HG03064 (cell line): ENCODE data around the gene NOMO2.
"Not testable (repeated sequence)": the region's sequence is repeated elsewhere in the genome, so short reads cannot be mapped to it uniquely, and the experiment has no call there.

ENCODE experiments used
- ATAC-seq: cut with Tn5 transposase; IDR thresholded peaks from one replicate; pipeline ENCODE4 v1.9.1; 2021; ENCODE audit warnings: low read depth; ENCODE audit not compliant: unreplicated experiment

The NOMO2 gene, protein sequence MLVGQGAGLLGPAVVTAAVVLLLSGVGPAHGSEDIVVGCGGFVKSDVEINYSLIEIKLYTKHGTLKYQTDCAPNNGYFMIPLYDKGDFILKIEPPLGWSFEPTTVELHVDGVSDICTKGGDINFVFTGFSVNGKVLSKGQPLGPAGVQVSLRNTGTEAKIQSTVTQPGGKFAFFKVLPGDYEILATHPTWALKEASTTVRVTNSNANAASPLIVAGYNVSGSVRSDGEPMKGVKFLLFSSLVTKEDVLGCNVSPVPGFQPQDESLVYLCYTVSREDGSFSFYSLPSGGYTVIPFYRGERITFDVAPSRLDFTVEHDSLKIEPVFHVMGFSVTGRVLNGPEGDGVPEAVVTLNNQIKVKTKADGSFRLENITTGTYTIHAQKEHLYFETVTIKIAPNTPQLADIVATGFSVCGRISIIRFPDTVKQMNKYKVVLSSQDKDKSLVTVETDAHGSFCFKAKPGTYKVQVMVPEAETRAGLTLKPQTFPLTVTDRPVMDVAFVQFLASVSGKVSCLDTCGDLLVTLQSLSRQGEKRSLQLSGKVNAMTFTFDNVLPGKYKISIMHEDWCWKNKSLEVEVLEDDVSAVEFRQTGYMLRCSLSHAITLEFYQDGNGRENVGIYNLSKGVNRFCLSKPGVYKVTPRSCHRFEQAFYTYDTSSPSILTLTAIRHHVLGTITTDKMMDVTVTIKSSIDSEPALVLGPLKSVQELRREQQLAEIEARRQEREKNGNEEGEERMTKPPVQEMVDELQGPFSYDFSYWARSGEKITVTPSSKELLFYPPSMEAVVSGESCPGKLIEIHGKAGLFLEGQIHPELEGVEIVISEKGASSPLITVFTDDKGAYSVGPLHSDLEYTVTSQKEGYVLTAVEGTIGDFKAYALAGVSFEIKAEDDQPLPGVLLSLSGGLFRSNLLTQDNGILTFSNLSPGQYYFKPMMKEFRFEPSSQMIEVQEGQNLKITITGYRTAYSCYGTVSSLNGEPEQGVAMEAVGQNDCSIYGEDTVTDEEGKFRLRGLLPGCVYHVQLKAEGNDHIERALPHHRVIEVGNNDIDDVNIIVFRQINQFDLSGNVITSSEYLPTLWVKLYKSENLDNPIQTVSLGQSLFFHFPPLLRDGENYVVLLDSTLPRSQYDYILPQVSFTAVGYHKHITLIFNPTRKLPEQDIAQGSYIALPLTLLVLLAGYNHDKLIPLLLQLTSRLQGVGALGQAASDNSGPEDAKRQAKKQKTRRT

DNA sequence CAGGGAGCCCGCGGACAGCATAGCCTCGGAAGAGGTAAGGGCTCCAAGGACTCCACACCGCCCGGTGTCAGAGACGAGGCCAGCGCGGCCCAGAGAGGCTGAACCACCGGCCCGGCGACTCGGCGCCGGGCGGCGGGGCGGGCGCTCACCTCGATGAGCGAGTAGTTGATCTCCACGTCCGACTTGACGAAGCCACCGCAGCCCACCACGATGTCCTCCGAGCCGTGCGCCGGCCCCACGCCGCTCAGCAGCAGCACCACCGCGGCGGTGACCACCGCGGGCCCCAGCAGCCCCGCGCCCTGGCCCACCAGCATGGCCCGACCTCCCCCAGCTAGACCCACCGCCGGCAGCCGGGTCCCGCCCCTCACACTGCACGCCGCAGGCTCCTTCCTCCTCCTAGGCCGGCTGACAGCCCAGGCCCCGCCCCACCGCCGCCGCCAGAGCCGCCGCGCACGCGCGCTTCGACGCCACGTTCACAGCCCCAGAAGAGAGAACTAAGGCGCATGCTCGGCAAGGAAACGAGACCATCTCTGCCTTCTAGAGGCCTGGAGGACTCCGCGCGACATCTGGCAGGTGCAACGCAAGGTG, at the start of gene NOMO2:
Gene NOMO2, minus strand, starts transcription at position 371 of the 588 bp plus-strand sequence. Its CDS starts 57 bp downstream, at position 314.
- ATAC-seq = peak; percentile 83

GRCh38 chr16:18610147-18610803, 48.4 kb upstream of the NOMO2 start:
- ATAC-seq = not testable (repeated sequence)

DNA sequence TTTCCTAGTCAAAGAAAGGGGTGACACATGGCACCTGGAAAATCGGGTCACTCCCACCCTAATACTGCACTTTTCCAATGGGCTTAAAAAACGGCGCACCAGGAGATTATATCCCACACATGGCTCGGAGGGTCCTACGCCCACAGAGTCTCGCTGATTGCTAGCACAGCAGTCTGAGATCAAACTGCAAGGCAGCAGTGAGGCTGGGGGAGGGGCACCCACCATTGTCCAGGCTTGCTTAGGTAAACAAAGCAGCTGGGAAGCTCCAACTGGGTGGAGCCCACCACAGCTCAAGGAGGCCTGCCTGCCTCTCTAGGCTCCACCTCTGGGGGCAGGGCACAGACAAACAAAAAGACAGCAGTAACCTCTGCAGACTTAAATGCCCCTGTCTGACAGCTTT, 46.4 kb upstream of the NOMO2 start:
- ATAC-seq = not testable (repeated sequence)

DNA sequence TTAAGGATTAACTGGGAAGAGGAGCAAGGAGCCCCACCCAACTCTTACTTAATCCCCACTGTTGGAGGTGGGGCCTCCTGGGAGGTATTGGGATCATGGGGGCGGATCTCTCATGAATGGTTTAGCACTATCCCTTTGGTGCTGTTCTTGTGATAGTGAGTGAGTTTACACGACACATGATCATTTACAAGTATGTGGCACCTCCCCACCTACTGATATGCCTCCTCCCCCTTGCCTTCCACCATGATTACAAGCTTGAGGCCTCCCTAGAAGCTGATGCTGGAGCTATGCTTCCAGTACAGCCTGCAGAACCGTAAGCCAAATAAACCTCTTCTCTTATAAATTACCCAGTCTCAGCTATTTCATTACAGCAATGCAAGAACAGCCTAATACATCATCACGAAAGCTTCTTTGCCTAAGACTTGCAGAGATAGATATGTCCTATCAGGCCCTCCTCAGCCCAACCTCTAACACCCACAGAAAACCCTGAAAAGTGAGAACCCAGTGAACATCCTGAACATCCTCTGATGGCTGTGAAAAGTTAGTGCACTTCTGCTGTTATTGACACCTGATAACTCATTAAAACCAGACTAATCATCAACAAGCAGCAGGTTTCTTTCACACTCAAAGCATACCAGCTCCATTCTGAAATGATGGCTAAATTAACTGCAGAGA, 41.8 kb upstream of the NOMO2 start:
- ATAC-seq = not testable (repeated sequence)

- not testable (repeated sequence) for ATAC-seq
These were observed 36.7 kb upstream of the NOMO2 start for GRCh38 chr16:18598582-18598981.

DNA sequence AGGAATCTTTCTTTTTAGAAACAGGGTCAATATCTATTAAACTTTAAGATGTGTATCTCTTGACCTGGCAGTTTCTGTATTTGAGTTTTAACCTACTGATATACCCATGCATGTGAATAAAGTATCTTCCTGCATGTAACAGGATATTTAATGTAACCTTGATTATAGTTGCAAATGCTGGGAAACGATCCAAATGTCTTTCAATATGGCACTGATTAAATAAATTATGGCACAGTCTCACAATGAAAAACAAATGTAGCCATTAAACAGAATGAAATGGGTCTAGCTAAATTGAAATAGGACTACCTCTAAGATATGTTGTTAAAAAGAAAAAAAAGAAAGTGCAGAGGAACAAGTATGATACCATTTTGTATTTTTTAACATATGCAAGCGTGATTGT, 35.8 kb upstream of the NOMO2 start:
- ATAC-seq = not testable (repeated sequence)

DNA sequence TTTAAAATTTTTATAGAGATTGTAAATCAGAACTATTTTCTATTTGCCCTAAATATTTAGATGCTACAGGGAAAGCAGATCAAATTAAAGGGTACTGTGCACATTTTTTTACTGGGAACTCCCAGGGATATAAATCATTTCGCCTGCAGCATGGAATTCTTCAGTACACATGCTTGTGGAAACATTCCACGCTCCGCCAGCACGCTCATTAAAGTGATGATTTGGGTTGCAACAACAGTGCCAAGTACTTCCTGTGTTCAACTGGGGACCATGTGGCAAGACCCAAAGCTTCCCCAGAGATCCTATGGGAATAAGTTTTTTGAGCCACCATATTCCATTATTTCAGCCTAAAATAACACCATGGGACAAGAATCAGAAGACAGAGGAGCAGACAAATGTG, 35.4 kb upstream of the NOMO2 start:
- not testable (repeated sequence) for ATAC-seq

GRCh38 chr16:18595796-18596195, 33.9 kb upstream of the NOMO2 start:
- not testable (repeated sequence) for ATAC-seq

- ATAC-seq = not testable (repeated sequence)
These were observed 33.0 kb upstream of the NOMO2 start for GRCh38 chr16:18594880-18595279.

DNA sequence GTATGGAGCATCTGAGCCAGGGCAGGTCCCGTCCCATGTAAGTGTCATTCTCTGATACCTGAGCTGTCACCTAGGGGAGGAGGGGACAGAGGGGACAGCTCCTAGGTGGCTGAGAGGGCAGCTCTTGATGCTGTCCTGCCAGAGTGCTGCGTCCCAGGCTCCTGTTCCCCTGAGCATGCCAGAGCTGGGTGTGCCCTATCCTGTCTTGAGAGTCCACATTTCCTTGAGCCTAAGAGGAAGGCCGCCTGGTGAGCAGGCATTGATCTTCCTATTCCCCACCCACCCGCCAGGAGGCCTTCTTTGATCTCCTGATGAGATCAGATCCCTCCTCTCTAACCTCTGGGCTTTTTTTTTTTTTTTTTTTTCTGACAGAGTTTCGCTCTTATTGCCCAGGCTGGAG, 32.0 kb upstream of the NOMO2 start:
- not testable (repeated sequence) for ATAC-seq

GRCh38 chr16:18592982-18593381, 31.1 kb upstream of the NOMO2 start:
- ATAC-seq = not testable (repeated sequence)

DNA sequence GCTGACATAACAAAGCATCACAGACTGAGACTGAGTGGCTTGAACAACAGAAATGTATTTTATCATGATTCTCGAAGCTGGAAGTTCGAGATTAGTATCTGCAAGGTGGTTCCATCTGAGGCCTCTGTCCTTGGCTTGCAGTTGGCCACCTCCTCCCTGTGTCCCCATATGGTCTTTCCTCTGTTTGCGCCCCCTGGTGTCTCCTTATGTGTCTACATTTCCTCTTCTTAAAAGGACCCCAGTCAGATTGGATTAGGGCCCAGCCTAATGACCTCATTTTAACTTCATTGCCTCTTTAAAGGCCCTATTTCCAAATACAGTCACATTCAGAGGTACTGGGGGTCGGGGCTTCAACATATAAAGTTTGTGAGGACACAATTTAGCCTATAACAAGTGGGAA, 30.0 kb upstream of the NOMO2 start:
- ATAC-seq = not testable (repeated sequence)

- ATAC-seq = not testable (repeated sequence)
These were observed 29.5 kb upstream of the NOMO2 start for GRCh38 chr16:18591441-18591840.

DNA sequence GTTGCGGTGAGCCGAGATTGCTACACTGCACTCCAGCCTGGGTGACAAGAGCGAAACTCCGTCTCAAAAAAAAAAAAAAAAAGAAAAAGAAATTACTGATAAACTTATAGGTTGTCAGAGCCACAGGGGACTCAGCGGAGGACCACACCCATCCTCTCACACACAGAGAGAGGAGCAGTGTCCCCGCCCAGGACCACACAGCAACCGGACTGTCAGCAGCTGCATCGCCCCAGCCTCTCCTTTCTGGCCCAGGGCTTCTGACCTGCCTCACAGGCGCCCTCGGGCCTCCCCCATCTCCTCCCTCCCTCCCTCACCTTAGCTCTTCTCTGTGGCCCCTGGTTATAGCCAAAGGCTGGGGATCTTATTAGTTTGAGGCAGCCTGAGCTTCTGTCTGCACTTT, 27.9 kb upstream of the NOMO2 start:
- ATAC-seq = not testable (repeated sequence)

DNA sequence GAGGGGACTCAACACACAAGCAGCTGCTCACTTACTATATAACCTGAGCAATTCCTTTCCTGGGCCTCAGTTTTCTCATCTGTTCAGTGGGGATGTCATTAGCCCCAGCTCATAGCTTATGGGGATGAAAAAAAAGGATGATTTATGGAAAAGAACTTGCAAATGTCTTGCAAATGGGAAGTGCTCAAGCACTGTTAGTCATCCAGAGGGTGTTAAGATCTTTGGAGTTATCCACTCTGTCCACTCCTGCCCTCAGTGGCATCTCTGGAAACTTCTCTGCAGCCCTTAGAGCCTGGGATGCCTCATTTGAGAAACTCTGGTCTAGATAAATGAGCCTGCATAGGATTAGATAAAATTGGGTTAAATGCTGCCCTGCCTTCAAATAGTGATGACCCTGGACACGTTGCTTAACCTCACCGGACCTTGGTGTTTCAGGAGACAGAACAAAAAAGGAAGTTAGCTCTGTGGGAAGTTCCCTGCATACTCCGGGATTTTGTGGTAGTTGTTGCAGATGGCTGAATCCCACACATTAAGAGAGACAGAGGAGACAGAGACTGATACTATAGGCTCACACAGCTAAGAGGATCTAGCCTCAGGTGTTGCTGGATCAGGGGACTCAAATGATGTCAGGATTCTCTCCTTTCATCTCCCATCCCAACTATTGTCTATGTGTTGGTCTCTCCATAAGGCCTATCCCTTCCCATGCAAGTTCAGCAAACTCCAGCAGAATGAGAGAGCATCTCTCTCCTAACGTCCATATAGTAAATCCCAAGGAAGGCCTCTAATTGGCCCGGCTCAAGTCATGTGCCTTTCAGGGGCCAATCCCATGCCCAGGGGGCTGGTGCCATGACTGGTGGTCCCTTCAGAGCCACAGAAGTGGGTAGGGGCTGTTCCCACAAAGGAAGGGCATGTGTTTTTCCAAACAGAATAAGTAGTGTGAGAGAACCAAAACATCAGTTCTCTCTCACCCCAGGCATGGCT, 25.0 kb upstream of the NOMO2 start:
- ATAC-seq = not testable (repeated sequence)

- ATAC-seq = not testable (repeated sequence)
These were observed 23.9 kb upstream of the NOMO2 start for GRCh38 chr16:18585789-18586188.

GRCh38 chr16:18582902-18583301, 21.0 kb upstream of the NOMO2 start:
- no peak for ATAC-seq

GRCh38 chr16:18580396-18580795, 18.5 kb upstream of the NOMO2 start:
- not testable (repeated sequence) for ATAC-seq
